ENCODE results near the gene PAX3. TPM values are rescaled to one million over a fixed set of nuclear protein-coding genes. Genes with fewer than 3 reads are reported as not detected.

Gene PAX3
- total RNA-seq, result 3.3 TPM
- not detected for polyA plus RNA-seq

- 2% methylated on average over 63 of the region's 63 CpGs for WGBS
- Histone ChIP-seq H3K27ac (ENCODE audit: low read depth) (no peak within 1 kb of the TSS), H3K4me1 (ENCODE audit: insufficient read depth) (no peaks in the 10 kb centered on the region), H3K36me3 (ENCODE audit: insufficient read depth) (no peaks in the 10 kb centered on the region), H3K4me3 (ENCODE audit: low read depth, low read length) (peak within 1 kb of the TSS; percentile 9)
- DNase-seq (ENCODE audit: extremely low spot score), result no peak
These were observed at the start of gene PAX3 for GRCh38 chr2:222298311-222299150. PAX3 (minus strand) TSS chr2:222298998; CDS start chr2:222298615, 383 bp downstream.

GRCh38 chr2:222341331-222341730 lies 42.5 kb upstream of the PAX3 start:
- Histone ChIP-seq H3K27ac (ENCODE audit: low read depth) (no peak overlapping the region), H3K4me1 (ENCODE audit: insufficient read depth) (no peaks in the 10 kb centered on the region), H3K4me3 (ENCODE audit: low read depth, low read length) (no peak overlapping the region), H3K36me3 (ENCODE audit: insufficient read depth) (no peaks in the 10 kb centered on the region)
- WGBS, result 85% methylated on average over 1 of the region's 1 CpG
- DNase-seq (ENCODE audit: extremely low spot score), result no peak

GRCh38 chr2:222338374-222338773 lies 39.6 kb upstream of the PAX3 start:
- DNase-seq (ENCODE audit: extremely low spot score), result no peak
- Histone ChIP-seq H3K4me1 (ENCODE audit: insufficient read depth) (no peaks in the 10 kb centered on the region), H3K36me3 (ENCODE audit: insufficient read depth) (no peaks in the 10 kb centered on the region), H3K4me3 (ENCODE audit: low read depth, low read length) (no peak overlapping the region), H3K27ac (ENCODE audit: low read depth) (no peak overlapping the region)
- WGBS, result 98% methylated on average over 1 of the region's 1 CpG

- no peak for DNase-seq (ENCODE audit: extremely low spot score)
- no peak overlapping the region for H3K4me3 ChIP-seq (ENCODE audit: low read depth, low read length)
- no peak overlapping the region for H3K27ac ChIP-seq (ENCODE audit: low read depth)
- H3K4me1 ChIP-seq (ENCODE audit: insufficient read depth), result no peaks in the 10 kb centered on the region
- no peaks in the 10 kb centered on the region for H3K36me3 ChIP-seq (ENCODE audit: insufficient read depth)
These were observed 38.1 kb upstream of the PAX3 start for GRCh38 chr2:222336931-222337330.

GRCh38 chr2:222336442-222336841 lies 37.6 kb upstream of the PAX3 start:
- Histone ChIP-seq H3K36me3 (ENCODE audit: insufficient read depth) (no peaks in the 10 kb centered on the region), H3K4me3 (ENCODE audit: low read depth, low read length) (no peak overlapping the region), H3K4me1 (ENCODE audit: insufficient read depth) (no peaks in the 10 kb centered on the region), H3K27ac (ENCODE audit: low read depth) (no peak overlapping the region)
- WGBS, result 91% methylated on average over 1 of the region's 1 CpG
- DNase-seq (ENCODE audit: extremely low spot score), result no peak

- Histone ChIP-seq H3K27ac (ENCODE audit: low read depth) (no peak overlapping the region), H3K4me1 (ENCODE audit: insufficient read depth) (no peaks in the 10 kb centered on the region), H3K36me3 (ENCODE audit: insufficient read depth) (no peaks in the 10 kb centered on the region), H3K4me3 (ENCODE audit: low read depth, low read length) (no peak overlapping the region)
- WGBS, result 94% methylated on average over 2 of the region's 2 CpGs
- DNase-seq (ENCODE audit: extremely low spot score), result no peak
These were observed 36.1 kb upstream of the PAX3 start for GRCh38 chr2:222334914-222335313.

- 87% methylated on average over 2 of the region's 2 CpGs for WGBS
- Histone ChIP-seq H3K4me3 (ENCODE audit: low read depth, low read length) (no peak overlapping the region), H3K4me1 (ENCODE audit: insufficient read depth) (no peaks in the 10 kb centered on the region), H3K36me3 (ENCODE audit: insufficient read depth) (no peaks in the 10 kb centered on the region), H3K27ac (ENCODE audit: low read depth) (no peak overlapping the region)
- no peak for DNase-seq (ENCODE audit: extremely low spot score)
These were observed 34.6 kb upstream of the PAX3 start for GRCh38 chr2:222333397-222333796.

- no peak for DNase-seq (ENCODE audit: extremely low spot score)
- Histone ChIP-seq H3K36me3 (ENCODE audit: insufficient read depth) (no peaks in the 10 kb centered on the region), H3K4me3 (ENCODE audit: low read depth, low read length) (no peak overlapping the region), H3K4me1 (ENCODE audit: insufficient read depth) (no peaks in the 10 kb centered on the region), H3K27ac (ENCODE audit: low read depth) (no peak overlapping the region)
- WGBS, result 73% methylated on average over 4 of the region's 4 CpGs
These were observed 33.3 kb upstream of the PAX3 start for GRCh38 chr2:222332116-222332515.

- Histone ChIP-seq H3K4me1 (ENCODE audit: insufficient read depth) (no peaks in the 10 kb centered on the region), H3K4me3 (ENCODE audit: low read depth, low read length) (no peak overlapping the region), H3K27ac (ENCODE audit: low read depth) (no peak overlapping the region), H3K36me3 (ENCODE audit: insufficient read depth) (no peaks in the 10 kb centered on the region)
- no peak for DNase-seq (ENCODE audit: extremely low spot score)
- 70% methylated on average over 4 of the region's 4 CpGs for WGBS
These were observed 32.1 kb upstream of the PAX3 start for GRCh38 chr2:222330910-222331309.

GRCh38 chr2:222322236-222322635 lies 23.4 kb upstream of the PAX3 start:
- H3K36me3 ChIP-seq (ENCODE audit: insufficient read depth), result no peaks in the 10 kb centered on the region
- H3K4me3 ChIP-seq (ENCODE audit: low read depth, low read length), result no peak overlapping the region
- peaks cover 2% of the 10 kb centered on the region for H3K4me1 ChIP-seq (ENCODE audit: insufficient read depth)
- no peak overlapping the region for H3K27ac ChIP-seq (ENCODE audit: low read depth)
- no peak for DNase-seq (ENCODE audit: extremely low spot score)

- WGBS, result 18% methylated on average over 38 of the region's 38 CpGs
- Histone ChIP-seq H3K27ac (ENCODE audit: low read depth) (no peak overlapping the region), H3K4me1 (ENCODE audit: insufficient read depth) (peaks cover 2% of the 10 kb centered on the region), H3K4me3 (ENCODE audit: low read depth, low read length) (peak overlapping the region; percentile 53), H3K36me3 (ENCODE audit: insufficient read depth) (no peaks in the 10 kb centered on the region)
- DNase-seq (ENCODE audit: extremely low spot score), result no peak
These were observed 21.9 kb upstream of the PAX3 start for GRCh38 chr2:222320436-222321395.

GRCh38 chr2:222319586-222320435 lies 21.0 kb upstream of the PAX3 start:
- no peak for DNase-seq (ENCODE audit: extremely low spot score)
- Histone ChIP-seq H3K4me3 (ENCODE audit: low read depth, low read length) (peak overlapping the region; percentile 53), H3K36me3 (ENCODE audit: insufficient read depth) (no peaks in the 10 kb centered on the region), H3K4me1 (ENCODE audit: insufficient read depth) (peaks cover 2% of the 10 kb centered on the region), H3K27ac (ENCODE audit: low read depth) (no peak overlapping the region)
- WGBS, result under 1% methylated on average over 89 of the region's 96 CpGs
